HG03095 (cell line): ENCODE measurements around the gene RREB1.
"Not testable (repeated sequence)": the region's sequence is repeated elsewhere in the genome, so short reads cannot be mapped to it uniquely, and the experiment has no call there.

Source experiments
- ATAC-seq: cut with Tn5 transposase; IDR thresholded peaks from one replicate; pipeline ENCODE4 v1.9.1; 2021; ENCODE audit warnings: moderate library complexity; ENCODE audit not compliant: unreplicated experiment

Gene RREB1

DNA sequence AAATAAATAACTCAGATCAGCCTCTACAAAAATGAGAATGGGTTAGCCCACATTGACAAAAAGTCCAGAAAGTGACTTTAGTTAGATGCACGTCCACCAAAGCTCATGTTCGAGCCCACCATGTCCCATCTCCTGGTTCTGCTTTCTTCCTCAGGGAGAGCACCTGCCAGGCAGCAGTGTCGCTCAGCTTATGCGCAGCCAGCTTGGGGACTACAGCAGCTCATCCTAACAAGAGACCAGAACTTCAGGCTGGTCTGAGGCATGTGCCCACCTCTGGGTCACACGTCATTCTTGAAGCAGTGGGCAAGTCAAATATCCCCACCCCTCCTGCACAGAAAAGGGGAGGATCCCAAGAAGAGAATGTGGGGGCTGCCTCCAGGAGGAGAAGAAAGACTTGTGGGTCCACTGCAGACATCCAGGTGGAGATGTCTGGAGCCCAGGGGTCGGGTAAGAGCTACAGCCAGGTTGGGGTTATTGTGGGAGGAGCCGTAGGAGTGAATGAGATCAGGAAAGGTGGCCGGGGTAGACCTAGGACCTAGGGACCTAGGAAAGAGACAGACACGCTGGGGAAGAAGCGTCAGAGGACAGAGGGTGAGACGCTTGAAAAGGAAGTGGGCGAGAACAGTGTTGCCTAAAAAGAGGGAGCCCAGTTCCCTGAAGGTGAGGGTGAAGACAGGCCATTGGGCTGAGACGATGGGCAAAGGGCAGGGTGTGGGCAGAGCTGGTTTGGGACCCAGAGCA, 152.7 kb downstream of the RREB1 start:
- ATAC-seq: no peak

DNA sequence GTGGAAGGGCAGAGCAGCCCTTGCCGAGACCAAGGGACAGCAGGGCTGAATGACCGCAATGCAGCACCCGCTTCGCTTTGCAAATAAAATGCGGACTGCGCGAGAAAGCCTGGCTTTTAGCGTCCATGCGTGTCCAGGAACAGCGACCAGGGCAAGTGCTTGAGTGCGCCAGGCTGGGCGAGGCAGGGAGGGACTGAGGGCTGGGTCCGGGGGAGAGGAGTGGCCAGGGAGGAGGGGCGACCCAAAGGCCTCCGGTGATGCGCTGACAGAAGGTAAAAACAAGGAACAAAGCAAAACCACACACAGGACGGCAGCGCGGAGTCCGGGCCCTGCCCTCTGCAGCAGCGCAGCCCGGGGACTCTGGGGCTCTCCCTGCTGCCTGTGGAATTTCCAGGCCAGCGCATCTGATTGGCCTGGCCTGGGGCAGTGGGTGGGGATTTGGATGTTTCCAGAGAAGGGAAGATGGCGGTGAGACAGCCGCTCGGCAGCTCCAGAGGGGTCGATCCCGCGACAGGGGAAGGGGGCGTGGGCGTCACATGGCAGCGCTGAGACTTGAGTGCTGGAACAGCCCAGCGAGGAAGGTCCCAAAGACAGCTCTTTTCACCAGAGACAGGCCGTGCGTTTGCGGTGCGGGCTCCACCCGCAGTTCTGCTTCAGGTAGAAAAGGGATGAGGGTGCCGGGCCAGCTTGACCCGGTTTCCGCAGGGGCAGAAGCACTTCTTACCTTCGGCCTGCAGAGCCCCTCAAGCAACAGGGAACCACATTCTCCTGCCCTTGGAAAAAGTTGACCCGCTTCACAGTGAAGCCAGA, 153.5 kb downstream of the RREB1 start:
- peak; percentile 70 for ATAC-seq

DNA sequence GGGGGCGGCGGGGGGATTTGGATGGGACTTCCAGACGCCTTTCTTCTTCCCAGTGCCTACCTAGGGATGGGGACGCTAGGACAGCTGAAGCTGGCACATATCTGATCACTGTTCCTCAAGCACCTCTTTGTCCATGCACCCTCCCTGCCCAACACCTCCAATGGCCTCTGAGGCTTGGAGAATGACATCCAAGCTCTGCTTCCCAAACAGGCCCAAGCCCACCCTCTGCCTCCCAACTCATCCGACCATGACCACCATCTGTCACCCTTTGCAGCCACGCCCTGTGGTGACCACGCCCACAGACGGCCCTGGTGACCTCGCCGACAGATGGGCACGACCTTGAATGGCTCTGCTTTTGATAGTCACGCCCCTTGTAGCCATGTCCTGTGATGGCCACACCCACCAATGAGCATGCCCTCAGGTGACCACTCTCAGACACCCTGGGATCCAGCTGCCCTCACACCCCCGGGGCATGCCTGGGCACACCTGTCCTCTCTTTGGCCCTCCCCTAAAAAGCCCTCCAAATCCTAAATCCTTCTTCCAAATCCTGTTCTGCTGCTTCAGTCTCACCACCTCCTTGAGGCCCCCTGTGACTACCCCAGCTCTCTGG, 154.2 kb downstream of the RREB1 start:
- ATAC-seq: no peak

DNA sequence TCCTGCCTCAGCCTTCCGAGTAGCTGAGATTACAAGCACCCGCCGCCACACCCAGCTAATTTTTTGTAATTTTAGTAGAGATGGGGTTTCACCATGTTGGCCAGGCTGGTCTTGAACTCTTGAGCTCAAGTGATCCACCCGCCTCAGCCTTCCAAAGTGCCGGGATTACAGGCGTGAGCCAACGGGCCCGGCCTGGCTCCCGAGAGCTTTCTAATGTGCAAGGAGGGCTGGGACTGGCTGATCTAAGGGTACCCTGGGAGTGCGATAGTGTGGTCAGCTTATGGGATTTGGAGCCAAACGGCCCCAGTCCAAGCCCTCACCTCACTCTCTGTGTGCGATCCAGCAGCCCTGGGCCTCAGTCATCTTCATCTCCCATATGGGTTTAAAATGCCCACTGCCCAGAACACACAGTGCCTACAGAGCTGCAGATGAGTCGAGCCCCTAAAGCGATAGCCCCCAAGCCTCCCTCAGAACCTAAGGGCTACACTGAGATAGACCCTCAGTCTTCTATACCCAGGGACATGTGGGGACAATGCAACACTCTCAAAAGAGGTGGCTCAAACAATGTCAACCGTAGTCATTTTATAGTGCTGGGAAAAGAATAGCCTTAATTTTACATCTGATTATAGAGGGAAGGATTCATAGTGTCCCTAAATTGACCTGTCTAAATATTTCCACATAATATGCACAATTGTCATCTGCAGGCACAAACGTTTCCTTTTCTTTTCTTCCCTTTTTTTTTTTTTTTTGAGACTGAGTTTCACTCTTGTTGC, 155.2 kb downstream of the RREB1 start:
- no peak for ATAC-seq

DNA sequence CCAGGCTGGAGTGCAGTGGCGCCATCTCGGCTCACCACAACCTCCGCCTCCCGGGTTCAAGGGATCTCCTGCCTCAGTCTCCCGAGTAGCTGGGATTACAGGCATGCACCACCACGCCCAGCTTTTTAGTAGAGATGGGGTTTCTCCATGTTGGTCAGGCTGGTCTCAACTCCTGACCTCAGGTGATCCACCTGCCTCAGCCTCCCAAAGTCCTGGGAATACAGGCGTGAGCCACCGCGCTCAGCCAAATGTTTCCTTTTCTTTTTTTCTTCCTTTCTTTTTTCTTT, 155.7 kb downstream of the RREB1 start:
- not testable (repeated sequence) for ATAC-seq

DNA sequence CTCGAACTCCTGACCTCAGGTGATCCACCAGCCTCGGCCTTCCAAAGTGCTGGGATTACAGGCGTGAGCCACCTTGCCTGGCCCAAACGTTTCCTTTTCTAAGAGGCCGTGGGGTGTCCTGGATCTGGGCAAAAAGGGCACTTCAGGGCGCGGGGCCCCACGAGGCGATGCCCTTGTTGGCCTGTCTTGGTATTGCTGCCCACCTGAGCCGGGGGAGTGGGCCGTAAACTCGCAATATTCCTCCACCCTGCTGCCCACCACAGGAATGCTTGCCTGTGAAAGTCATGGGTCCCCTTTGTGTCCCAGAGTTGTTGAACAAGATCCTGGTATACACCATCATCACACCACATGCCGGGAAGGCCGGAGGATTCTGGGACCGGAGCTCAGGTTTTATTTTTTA, 156.3 kb downstream of the RREB1 start:
- no peak for ATAC-seq

DNA sequence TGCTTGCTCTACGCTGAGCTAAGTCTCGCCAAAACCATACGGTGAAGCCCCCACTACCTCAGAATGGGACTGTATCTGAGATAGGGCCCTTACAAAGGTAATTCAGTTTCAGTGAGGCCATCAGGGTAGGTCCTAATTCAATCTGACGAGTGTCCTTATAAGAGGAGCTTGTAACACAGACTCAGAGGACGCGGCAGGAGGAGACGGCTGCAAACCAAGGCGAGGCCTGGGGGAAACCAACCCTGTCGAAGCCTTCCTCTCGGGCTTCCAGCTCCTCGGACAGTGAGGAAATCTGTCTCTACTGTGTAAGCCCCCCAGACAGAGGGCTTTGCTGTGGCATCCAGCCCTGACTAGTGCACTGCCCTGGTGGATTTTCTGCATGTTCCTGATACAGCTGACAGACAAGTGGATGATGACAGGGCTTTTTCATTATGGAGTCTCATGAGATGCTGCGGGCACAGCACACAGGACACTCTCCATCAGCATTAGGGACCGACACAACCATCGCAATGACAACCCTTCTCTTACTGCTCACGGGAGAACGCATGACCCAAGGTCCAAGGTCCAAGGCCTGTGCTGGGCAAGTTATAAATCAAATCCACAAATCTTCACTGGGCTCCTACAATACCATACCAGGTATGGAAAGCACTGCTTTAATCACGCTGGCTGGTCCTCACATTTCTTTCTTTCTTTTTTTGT, 157.1 kb downstream of the RREB1 start:
- no peak for ATAC-seq

DNA sequence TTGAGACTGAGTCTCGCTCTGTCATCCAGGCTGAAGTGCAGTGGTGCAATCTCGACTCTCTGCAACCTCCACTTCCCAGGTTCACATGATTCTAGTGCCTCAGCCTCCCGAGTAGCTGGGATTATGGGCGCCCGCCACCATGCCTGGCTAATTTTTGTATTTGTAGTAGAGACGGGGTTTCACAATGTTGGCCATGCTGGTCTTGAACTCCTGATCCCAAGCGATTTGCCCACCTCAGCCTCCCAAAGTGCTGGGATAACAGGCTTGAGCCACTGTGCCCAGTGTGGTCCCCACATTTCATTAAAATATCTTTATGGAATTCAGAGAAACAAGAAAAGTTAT, 157.6 kb downstream of the RREB1 start:
- not testable (repeated sequence) for ATAC-seq

DNA sequence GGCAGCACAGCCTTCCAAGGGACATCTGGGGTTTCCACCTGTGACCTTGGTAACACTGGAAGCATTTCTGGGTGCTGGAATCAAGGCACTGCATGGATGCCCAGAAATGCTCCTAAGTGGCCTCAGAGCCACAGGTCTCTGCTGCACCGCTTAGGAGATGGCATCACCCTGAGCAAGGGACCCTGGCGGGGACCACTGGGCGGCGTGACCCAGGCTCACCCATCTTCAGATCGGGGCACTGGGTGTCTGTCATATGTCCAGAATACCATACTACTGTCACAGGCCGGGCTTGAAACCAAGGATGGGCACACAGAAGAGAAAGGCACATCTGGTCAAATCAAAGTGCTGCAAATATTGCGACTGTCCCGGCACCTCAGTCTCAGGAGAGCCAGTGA, 159.3 kb downstream of the RREB1 start:
- no peak for ATAC-seq

DNA sequence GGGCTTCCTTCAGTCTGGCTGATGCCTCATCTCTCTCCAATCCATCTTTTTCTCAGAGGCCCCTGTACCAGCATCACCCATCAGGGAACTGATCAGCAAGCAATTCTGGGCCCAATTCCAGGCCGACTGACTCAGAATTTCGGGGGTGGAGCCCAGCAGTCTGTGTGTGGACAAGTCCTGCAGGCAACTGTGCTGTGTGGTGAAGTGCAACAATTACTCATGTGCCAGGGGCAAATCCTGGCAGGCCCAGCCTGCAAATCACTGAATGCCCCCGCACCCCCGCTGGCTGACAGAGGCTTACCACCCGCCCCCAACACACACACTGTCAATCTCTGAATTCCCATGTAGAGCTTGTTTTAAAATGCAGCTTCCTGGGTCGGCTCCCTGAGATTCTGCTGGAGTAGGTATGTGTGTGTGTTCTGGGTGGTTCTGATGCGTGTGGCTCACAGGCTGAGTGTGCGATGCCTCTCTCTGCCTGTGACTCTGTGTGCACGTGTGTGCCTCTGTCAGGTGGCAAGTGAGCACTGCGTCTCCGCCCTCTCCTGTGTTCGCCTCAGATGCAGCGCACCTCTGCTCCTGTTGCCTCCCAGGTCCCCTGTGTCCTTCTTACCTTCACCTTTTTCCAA, 159.8 kb downstream of the RREB1 start:
- no peak for ATAC-seq

DNA sequence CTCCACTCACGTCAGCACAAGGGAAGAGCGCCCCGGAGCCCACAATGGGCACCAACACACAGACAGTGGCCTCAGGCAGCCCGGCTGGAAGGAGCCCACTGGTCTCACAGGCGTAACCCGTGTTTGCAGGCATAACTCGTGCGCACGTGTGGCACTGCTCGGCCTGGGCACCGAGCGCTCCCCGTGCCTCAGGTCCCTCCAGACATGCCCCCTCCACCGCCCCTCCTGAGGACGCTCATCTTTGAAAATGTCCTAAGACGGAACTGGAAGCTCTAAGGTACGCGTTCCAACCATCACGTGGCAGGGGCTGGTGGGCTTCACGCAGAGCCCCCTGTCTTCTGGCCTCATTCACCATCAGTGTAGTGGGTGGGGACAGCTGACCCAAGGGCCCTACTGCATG, 160.6 kb downstream of the RREB1 start:
- no peak for ATAC-seq

DNA sequence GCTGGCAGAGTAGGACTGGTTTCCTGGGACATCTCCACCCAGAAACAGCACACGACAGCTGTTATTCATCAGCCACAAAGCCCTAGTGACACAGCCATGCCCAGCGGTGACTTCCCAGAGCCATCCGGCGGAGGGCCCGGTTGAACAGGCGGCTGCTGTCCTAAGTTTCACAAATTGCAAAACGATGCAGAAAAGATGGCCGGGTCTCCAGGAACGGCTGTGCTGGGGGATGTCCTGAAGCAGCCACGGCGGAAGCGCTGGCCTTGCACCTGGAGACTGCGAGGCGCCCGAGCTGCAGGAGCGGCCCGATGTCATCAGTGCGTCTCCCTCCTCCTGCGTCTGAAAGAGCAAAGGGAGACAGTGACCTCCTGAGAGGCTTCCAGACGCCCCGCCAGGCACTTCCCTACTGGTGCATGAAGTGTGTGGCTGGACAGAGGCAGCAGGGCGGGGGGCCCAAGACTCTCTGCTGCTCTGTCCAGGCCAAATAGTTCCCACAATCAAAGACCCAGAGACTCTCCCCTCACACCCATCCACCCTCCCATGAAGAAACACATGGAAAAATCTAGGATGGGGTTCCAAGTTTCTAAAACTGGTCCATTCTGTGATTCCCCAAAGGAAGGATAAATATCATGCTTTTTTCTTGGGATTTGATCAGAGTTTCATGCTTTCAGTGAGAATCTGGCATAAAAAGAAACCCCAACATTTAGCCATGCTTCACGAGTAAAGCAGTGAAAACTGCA, 161.2 kb downstream of the RREB1 start:
- no peak for ATAC-seq

DNA sequence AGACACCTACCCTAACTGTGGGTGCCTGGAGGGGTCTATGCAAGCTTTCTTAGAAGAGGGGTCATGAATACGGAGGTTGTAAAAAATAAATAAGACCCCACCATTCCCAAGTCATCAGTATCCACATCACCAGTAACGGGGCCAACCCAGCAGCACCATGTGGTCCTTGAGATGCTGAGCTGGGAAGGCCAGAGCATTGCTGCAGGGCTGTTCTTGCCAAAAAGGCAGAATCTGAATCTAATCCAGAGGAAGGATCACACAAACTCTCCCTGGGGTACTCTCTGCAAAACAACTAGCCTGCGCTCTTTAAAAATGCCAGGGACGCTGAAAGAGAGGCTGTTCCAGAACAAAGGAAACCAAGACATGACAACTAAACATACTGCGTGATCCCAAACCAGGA, 162.1 kb downstream of the RREB1 start:
- ATAC-seq: no peak

DNA sequence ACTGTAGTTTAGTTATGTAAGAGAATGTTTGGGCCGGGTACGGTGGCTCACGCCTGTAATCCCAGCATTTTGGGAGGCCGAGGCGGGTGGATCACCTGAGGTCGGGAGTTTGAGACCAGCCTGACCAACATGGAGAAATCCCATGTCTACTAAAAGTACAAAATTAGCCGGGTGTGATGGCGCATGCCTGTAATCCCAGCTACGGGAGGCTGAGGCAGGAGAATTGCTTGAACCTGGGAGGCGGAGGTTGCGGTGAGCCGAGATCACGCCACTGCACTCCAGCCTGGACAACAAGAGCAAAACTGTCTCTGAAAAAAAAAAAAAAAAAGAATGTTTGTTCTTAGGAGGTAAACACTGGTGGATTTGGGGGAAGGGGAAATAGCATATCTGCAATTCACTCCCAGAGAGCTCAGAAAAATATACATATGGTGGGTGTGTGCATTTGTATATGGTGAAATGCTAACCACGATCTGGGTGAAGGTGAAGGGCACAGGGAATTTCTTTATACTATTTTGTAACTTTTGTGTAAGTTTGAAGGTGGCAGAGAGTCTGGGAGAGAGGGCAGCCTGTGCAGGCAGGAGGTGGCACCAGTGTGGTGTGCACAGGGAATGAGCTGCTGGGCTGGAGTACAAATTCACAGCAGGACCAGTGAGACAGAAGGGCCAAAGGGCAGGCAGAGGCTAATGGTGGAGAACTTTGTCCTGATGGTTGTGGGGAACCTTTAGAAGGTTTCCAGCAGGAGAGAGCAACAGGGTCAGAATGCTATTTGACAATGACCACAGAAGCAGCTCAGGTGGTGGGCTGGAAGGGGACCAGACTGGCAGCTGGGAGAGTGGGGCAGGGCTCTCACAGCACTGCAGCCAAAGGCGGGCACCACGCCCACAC, 162.8 kb downstream of the RREB1 start:
- no peak for ATAC-seq

DNA sequence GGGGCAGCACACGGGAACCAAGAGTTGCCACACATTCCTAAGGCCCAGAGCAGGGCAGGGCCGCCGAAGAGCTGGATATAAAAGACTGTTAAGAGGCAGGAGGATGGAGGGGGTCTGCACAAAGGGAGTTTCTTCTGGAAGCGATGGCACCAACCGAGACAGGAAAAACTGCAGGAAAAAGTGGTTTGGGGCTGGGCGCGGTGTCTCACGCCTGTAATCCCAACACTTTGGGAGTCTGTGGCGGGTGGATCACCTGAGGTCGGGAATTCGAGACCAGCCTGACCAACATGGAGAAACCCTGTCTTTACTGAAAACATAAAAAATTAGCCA, 163.4 kb downstream of the RREB1 start:
- ATAC-seq: no peak

DNA sequence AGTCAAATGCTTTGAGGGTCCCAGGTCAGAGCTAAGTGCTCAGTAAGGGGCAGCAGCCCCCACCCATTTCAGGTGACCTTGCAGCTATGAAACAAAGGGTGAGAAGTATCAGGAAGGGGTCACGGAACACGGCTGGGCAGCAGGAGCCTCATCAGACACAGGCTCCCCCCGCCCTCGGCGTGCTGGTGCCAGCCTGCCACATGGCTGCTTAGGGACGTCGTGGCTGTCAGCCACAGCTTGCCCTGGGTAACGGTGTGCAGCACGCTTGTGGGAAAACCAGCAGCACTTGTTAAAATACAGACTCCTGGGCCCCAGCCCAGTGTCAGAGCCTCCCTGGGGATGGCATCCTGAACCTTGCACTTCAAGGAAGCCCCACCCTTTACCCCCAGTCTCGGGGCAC, 165.9 kb downstream of the RREB1 start:
- ATAC-seq: no peak

DNA sequence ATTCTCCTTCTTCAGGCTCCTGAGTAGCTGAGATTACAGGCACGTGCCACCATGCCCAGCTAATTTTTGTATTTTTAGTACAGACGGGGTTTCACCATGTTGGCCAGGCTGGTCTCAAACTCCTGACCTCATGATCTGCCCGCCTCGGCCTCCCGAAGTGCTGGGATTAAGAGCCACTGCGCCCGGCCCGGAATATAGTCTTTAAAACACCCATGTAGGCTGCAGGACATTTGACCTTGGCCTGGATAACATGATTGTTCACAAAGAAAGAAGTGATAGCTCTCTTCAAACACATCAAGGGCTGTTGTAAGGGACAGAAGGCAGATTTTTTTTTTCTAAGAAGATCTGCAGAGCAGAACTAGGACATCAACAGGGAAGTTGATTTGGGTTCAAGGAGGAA, 166.8 kb downstream of the RREB1 start:
- not testable (repeated sequence) for ATAC-seq

DNA sequence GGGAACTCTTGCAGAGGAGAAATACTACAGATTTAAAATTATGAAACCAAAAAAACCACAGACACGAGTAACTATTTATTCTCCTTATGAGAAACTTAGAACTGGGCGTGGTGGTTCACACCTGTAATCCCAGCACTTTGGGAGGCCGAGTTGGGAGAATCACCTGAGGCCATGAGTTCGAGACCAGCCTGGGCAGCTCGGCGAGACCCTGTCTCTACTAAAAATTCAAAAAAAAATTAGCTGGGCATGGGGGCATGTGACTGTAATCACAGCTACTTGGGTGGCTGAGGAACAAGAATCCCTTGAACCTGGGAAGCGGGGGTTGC, 168.4 kb downstream of the RREB1 start:
- no peak for ATAC-seq
